T-helper 1 cell (primary cell): ENCODE data around the gene NEUROG2.
"Not testable (repeated sequence)": the region's sequence is repeated elsewhere in the genome, so short reads cannot be mapped to it uniquely, and the experiment has no call there.

ENCODE experiments used
- DNase-seq, 5 donors: peaks; one replicate each; pipeline ENCODE4 v3.0.0-alpha.2; 2012 to 2020

Gene NEUROG2

GRCh38 chr4:112520598-112521122, 4.7 kb upstream of the NEUROG2 start:
- DNase-seq: no peak

GRCh38 chr4:112519689-112520597, 4.0 kb upstream of the NEUROG2 start:
- DNase-seq: no peak

GRCh38 chr4:112518675-112519074, 2.7 kb upstream of the NEUROG2 start:
- DNase-seq: no peak

- DNase-seq: no peak
These were observed 1.9 kb upstream of the NEUROG2 start for GRCh38 chr4:112517911-112518310.

- DNase-seq: no peak
These were observed 1.2 kb upstream of the NEUROG2 start for GRCh38 chr4:112517067-112517634.

GRCh38 chr4:112516471-112517066, 589 bp upstream of the NEUROG2 start:
- DNase-seq: no peak

- peak in 2 of 5 donors; percentile 23 to 61 for DNase-seq
These were observed 548 bp downstream of the NEUROG2 start for GRCh38 chr4:112515198-112516065.

GRCh38 chr4:112514647-112515197, 1.3 kb downstream of the NEUROG2 start:
- DNase-seq: no peak

- DNase-seq: no peak
These were observed 1.9 kb downstream of the NEUROG2 start for GRCh38 chr4:112513971-112514646.

GRCh38 chr4:112511803-112512118, 4.2 kb downstream of the NEUROG2 start:
- no peak for DNase-seq

GRCh38 chr4:112511093-112511802, 4.7 kb downstream of the NEUROG2 start:
- no peak for DNase-seq

GRCh38 chr4:112510291-112511092, 5.5 kb downstream of the NEUROG2 start:
- DNase-seq: no peak

GRCh38 chr4:112509243-112510141, 6.5 kb downstream of the NEUROG2 start:
- DNase-seq: no peak

GRCh38 chr4:112508356-112508755, 7.6 kb downstream of the NEUROG2 start:
- DNase-seq: no peak

GRCh38 chr4:112504807-112505206, 11.2 kb downstream of the NEUROG2 start:
- no peak for DNase-seq

- DNase-seq: no peak
These were observed 13.1 kb downstream of the NEUROG2 start for GRCh38 chr4:112502871-112503270.

GRCh38 chr4:112492321-112492720, 23.7 kb downstream of the NEUROG2 start:
- DNase-seq: no peak

- not testable (repeated sequence) for DNase-seq
These were observed 25.2 kb downstream of the NEUROG2 start for GRCh38 chr4:112490808-112491207.

GRCh38 chr4:112485930-112486329, 30.1 kb downstream of the NEUROG2 start:
- DNase-seq: no peak
